Left ventricle myocardium superior (tissue), 1 donor: ENCODE results near the gene RAB33A. TPM values are rescaled to one million over a fixed set of nuclear protein-coding genes. Genes with fewer than 3 reads are reported as not detected.

Experiments
- ATAC-seq: fragments of 200-7000 bp; cut with Tn5 transposase; one replicate; pipeline ENCODE4 v1.9.1; 2020; ENCODE audit warnings: mild to moderate bottlenecking, moderate library complexity
- DNase-seq: peaks from one replicate; pipeline ENCODE4 v3.0.0-alpha.2; 2020
- intact Hi-C: fragments of 100-400 bp; cut with micrococcal nuclease; formaldehyde crosslinking; loops from one replicate; pipeline ENCODE4 v1.11.0; 2022
- long read RNA-seq: library from polyadenylated mRNA; unstranded; transcript quantifications from one replicate; pipeline ENCODE4 v2.0.0, GENCODE V29; 2021
- total RNA-seq: library from RNA; stranded (reverse); fragmentation: NEBNext Ultra II Directional; extraction: Animal tissue kit (Norgen Biotek cat#: 25700); gene quantifications from one replicate; pipeline ENCODE4 v1.2.1, GENCODE V29; 2021
- donor health status: DM: no; HTN: yes; CAD: no; lungs with severe emphysema.

The RAB33A gene
- 0.59 TPM for total RNA-seq
- long read RNA-seq, partial matches to known transcripts: 0 of 2 reads
- long read RNA-seq, other reads (novel, unspliced or antisense): 0 of 2 reads

DNA sequence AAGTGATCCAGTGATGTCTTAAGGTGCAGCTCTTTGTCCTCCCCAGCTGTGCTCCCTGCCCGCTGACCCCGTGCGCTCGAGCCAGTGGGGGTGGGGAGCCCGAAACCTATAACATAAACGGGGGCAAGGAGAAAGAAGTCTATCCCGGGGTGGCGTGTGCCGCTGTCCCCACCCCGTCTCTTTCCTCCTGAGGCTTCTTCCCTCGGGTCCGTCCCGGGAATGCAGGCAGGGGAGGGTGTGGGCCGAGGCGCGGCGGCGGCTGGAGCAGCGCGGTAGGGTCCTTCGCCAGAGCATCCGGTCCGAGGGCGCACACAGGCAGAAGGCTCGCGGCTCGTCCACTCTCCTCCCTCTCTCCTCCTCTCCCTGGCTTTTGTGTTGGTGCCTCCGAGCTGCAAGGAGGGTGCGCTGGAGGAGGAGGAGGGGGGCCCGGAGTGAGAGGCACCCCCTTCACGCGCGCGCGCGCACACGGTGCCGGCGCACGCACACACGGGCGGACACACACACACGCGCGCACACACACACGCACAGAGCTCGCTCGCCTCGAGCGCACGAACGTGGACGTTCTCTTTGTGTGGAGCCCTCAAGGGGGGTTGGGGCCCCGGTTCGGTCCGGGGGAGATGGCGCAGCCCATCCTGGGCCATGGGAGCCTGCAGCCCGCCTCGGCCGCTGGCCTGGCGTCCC lies at the start of gene RAB33A:
Gene RAB33A, plus strand, starts transcription at position 517 of the 681 bp plus-strand sequence. Its CDS starts 101 bp downstream, at position 618.
- DNase-seq (peak; percentile 39), ATAC-seq (peak; percentile 32)
- intact Hi-C loops: no loop called here

DNA sequence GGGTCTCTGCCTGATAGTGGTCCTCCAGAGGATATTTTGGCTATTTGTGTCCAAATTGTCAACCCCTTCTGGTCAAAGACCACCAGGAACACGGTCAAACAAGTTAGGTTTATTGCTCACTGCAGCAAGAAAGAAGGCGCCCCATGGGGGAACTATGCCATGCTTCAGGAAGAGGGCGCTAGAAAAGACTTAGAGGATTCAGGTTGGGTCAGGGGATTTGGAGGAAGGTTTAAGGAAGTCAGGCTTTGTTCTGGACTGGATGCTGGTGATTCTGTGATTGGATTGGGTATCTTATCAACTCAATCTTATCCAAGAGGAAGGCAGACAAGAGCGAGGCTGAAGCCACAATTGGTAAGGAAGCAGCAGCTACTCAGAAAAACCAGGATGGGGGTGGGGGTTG lies 47.2 kb upstream of the RAB33A start:
- DNase-seq (no peak), ATAC-seq (no peak)
- intact Hi-C loops: no loop called here

DNA sequence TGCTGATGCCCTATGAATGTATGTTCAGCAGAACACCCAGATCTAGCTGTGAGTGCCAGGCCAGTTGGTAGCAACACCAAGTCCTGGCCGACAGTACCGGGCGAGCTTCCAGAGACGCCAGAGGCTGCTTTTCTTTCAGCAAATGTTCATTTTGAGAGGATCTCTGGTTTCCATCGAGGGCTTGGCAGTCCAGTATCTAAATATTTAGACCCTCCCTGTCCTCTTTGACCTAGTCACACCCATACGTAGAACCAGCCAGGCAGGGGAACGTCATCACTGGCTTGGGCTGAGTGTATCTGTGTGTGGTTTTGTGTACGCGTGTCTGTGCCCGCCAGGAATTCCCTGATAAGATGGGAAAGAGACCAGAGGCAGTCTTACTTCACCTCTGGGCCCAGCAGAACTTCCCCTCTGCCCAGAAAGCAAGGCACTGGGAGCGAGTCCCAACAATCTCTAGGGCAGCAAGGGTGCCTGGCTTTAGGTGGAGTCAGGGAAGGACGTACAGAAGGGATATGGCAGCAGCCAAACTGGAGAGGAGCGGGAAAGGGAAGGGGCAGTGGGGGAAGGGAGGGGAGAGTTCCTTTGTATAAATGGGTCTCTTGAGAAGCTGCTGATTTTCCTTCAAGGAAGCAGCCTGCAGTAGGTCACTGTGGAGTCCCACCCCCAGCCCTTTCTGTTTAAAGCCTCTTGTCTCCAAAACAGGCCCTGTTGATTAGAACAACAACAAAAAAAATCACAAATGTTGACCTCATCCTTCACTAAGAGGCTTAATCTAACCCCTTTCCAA lies 46.5 kb upstream of the RAB33A start:
- ATAC-seq: peak; percentile 86
- peak; percentile 64 for DNase-seq
- intact Hi-C loops: no loop called here

DNA sequence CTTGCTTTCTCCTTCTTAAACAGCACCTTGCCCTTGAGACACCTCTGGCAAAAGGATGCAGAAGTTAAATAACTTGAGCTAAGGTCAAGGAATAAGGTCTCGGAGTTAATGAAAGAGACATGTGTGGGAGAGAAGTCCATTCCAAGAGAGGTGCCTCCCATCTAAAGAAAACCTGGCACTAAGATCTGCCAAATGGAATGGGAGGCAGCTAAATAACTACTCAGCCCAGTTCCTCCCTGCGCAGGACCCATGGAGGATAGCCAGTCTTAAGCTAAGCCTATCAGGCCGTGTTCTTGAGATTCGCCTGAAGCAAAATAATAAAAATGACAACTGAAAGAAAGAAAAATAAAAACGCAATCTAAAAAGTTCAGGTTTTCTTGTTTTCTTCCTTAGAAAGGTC lies 40.8 kb upstream of the RAB33A start:
- DNase-seq (no peak), ATAC-seq (no peak)
- intact Hi-C loops: no loop called here

- intact Hi-C loops: no loop called here
Observed at GRCh38 chrX:130136496-130136895, 35.3 kb upstream of the RAB33A start.

GRCh38 chrX:130136961-130137360 lies 34.8 kb upstream of the RAB33A start:
- no peak for ATAC-seq
- no peak for DNase-seq
- intact Hi-C loops: no loop called here

More at GRCh38 chrX:130136496-130136895, 35.3 kb upstream of the RAB33A start:
- DNase-seq (no peak), ATAC-seq (no peak)

DNA sequence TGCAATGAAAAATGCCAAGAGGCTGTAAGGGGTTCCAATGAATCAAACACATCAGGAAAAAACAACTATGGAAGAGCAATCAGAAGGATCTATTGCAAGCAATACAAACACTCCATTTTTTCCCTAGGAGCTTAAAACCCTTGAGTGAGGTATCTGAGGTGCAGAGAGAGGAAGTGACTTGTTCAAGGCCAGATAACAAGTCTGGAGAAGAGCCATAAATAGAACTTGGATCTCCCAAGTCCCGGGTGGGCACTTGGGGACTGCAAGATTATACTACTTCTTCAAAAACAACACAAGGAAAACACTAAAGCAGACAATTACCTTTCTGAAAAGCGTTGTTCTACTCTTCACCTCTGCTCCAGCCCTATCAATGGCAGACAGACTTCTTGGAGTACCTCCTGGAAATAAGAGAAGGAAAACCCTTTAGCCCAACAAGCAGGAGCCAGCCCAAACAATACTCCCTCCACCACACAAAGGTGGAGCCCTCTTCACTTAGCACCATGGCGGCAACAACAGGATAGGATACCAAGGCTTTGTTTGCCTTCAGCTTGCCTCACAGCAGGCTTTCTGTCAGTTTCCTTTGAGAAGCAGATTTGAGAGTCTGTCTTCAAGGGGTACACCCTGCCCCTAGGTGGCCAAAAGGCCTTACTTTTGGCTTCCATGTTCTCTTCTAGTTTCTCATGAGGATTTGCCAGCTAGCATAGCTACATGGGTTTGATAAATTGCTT lies 32.1 kb upstream of the RAB33A start:
- intact Hi-C loops: no loop called here

DNA sequence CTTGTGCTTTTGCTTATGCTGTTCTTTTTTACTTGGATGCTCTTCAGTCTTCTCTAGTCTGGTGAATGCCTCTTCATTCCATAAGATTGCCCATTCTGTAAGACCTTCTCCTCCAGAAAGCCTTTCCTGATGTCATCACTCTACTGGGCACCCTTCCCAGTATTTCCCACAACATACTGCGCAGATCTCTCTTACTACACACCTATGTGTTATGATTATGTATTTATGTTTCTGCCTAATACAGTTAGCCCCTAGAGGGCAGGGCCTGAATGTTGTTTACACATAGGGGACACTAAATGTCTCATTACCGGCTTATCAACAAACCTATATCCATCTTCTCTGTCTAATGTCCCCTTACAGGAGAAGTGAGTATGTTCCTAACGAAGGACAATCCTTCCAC lies 27.3 kb upstream of the RAB33A start:
- intact Hi-C loops: no loop called here
- ATAC-seq (peak; percentile 21), DNase-seq (no peak)

More for the DNA sequence above, 32.1 kb upstream of the RAB33A start:
- no peak for ATAC-seq
- DNase-seq: no peak

DNA sequence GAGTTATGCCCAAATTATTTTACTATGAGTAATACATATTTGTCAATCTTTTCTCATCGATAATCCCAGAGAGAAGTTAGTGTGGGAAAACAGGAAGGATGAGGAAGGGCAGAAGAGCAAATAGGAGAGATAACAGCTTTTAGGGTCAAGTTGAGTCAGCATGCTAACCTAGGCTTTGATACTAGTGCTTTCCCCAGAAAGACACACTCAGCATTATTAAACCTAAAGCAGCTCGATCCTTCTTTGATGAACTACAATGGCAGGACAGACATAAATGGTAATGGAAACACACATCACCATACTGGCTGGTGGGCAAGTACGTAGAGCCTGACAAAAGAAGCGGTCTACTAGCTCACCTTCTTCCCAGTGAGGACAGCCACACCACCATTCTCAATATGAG lies 26.6 kb upstream of the RAB33A start:
- no peak for DNase-seq
- intact Hi-C loops: no loop called here
- no peak for ATAC-seq

GRCh38 chrX:130147631-130148030 lies 24.1 kb upstream of the RAB33A start:
- DNase-seq (no peak), ATAC-seq (no peak)
- intact Hi-C loops: no loop called here

DNA sequence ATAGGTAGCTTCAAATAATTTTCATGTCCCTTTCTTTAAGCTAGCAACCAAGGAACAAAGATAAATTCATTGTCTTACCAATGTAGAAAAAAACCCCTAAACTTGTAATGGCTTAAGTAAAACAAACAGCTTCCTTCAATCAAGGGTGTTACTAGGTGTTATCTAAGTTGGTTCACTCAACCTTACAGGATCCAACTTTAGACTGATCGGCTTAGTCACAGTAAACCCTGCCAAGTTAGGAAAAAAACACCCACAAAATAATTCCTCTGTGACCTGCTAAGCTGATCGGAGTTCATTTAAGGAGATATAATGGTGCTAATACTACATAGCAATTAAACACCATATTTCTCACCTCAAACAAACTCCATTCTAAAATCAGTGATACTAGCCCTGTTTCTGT lies 16.2 kb upstream of the RAB33A start:
- ATAC-seq: peak; percentile 53
- DNase-seq: no peak
- intact Hi-C loops: no loop called here

GRCh38 chrX:130158311-130158710 lies 13.5 kb upstream of the RAB33A start:
- no peak for DNase-seq
- ATAC-seq: no peak
- intact Hi-C loops: no loop called here

GRCh38 chrX:130159776-130160175 lies 12.0 kb upstream of the RAB33A start:
- intact Hi-C loops: no loop called here
- DNase-seq: no peak
- ATAC-seq: no peak

DNA sequence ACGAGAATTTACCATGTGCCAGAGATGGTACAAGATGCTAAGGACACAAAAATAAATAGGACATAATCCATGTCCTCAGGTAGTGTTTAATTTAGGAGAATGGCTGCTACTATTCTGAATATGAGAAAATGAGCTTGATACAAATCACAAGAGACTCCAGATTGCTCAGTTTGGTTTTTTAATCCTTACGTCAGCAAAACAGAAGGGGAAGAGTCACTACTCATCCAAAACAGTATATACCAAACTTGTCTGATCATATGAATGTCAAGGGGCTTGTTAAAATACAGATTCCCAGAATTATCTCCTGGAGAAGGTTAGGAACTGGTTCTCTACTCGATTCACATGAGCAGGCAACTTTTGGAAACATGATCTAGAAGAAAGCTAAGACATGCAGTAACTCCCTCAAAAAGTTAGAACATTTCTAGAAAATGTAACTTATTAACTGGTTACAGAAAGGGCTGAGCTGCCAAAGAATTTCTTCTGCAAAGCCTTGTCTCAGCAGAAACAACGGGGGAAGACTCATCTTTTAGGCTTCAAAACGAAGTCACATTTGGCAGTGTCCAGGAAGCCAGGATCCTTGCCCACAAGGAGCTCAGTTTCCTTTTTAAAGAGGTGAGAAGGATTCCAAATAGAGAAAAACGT lies 9.5 kb upstream of the RAB33A start:
- ATAC-seq (no peak), DNase-seq (no peak)
- intact Hi-C loops: no loop called here

GRCh38 chrX:130163398-130163797 lies 8.4 kb upstream of the RAB33A start:
- ATAC-seq: no peak
- intact Hi-C loops: no loop called here
- no peak for DNase-seq

- intact Hi-C loops: no loop called here
- DNase-seq (no peak), ATAC-seq (peak; percentile 54)
Observed at GRCh38 chrX:130165181-130165702, 6.5 kb upstream of the RAB33A start.

DNA sequence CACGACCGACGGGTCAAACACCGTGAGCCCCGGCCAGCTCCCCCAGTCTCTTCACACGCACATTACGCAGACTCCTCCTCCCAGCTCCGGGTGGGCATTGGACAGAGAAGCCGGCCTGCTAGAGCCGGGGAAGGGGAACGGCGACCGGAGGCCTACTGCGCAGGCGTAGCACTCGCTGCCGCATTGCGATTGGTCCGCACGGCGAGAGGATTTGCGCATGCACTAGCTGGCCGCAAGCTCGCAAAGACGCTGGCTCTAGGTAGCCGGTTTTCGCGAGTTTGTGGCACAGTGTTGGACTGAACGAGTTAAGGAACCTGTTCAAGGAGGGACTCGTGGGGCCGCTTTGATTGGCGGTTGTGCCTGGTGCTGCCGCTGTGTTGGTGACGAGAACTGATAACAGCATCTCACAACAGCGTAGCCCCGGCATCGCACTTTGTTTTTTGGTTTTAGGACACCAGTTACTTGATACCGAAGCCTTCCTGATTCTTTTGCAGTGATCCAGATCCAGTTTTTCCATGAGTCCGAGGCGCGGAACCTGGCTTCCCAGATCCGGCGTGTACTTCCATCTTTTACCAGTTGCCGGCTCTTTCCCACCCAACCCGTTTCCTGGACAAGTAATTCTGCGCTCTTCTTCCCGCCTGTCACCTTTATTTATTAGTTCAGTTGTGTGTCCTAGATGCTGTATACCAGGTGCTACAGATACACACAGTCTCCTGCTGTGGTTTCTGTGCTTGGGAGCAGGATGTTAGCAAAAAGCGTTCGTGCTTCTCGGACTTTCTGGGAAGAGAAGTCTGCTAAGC lies 5.9 kb upstream of the RAB33A start, which contains the start of gene AIFM1:
Gene AIFM1, minus strand, starts transcription at position 139 of the 800 bp plus-strand sequence. CDS start 185 bp downstream, outside the sequence.
- ATAC-seq: peak; percentile 99
- DNase-seq: peak; percentile 94
- intact Hi-C loops: no loop called here

- intact Hi-C loops: no loop called here
- ATAC-seq (no peak), DNase-seq (no peak)
Observed at GRCh38 chrX:130166503-130166777, 5.3 kb upstream of the RAB33A start.

DNA sequence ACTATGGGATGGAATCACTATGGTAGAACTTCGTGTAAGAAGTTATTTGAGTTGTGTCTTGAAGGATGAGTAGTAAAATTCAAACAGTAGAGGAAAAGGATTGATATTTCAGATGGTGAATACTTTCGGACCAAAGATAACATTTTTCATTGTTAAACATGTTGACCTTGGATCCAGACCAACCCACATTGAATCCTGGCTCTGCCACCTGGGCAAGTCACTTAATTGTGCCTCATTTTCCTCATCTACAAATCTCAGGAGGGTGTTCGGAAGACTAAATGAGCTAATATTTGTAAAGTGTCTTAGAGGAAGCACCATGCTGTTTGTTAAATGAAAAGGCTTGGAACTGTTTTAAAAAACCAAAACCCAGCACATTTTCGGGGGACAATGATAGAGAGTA lies 4.7 kb upstream of the RAB33A start:
- ATAC-seq (no peak), DNase-seq (no peak)
- intact Hi-C loops: no loop called here
